Endothelial cell of umbilical vein (primary cell): ENCODE results near the gene SLC25A5. TPM values are rescaled to one million over a fixed set of nuclear protein-coding genes. Genes with fewer than 3 reads are reported as not detected.

Source experiments
- BruUV-seq: library from RNA; stranded (reverse); fragments of 400-500 nt; replicated peaks from 2 replicates; lab custom pipeline; 2021; lab: Mats Ljungman, UMichigan
- CTCF ChIA-PET: fragments of 300-600, 350-600 bp; sonication (Branson Sonifier 250); formaldehyde crosslinking; loops from one replicate; lab custom pipeline; 2021; ENCODE audit warnings: antibody characterized with exemption, inconsistent platforms; lab: Charles Lee
- POLR2A ChIA-PET: fragments of 300-600, 350-600 bp; sonication (Branson Sonifier 250); formaldehyde crosslinking; loops from one replicate; lab custom pipeline; 2021; ENCODE audit warnings: antibody characterized with exemption, inconsistent platforms; lab: Charles Lee
- DNase-seq: peaks from one replicate; pipeline ENCODE4 v3.0.0-alpha.2; 2011; ENCODE audit warnings: low read depth, low spot score
- FAIRE-seq: peaks from 2 replicates; lab custom pipeline; 2011; peaks lifted over from hg19 to GRCh38; lab: Jason Lieb, UNC
- H2AFZ ChIP-seq: 2 replicates; pipeline ENCODE4 v1.6.0; 2012; ENCODE audit warnings: low read depth, low read length, control low read depth, inconsistent platforms
- H3K27ac ChIP-seq: 2 replicates; pipeline ENCODE4 v1.5.1; 2011; ENCODE audit warnings: low read depth, mild to moderate bottlenecking, control low read depth, low read length, moderate library complexity; ENCODE audit not compliant: insufficient read depth
- H3K27me3 ChIP-seq, 2 experiments: 2 replicates each; pipeline versions ENCODE4 v1.6.0 to v1.6.1; 2011; ENCODE audit warnings: low read length in 2 of 2, mixed read lengths in 1 of 2; ENCODE audit not compliant: control insufficient read depth in 2 of 2, insufficient read depth in 2 of 2
- H3K36me3 ChIP-seq, 2 experiments: 2 replicates in 1 of 2; 3 replicates in 1 of 2; pipeline ENCODE4 v1.5.1; 2011; ENCODE audit warnings: low read length in 2 of 2, mild to moderate bottlenecking in 1 of 2, moderate library complexity in 1 of 2; ENCODE audit not compliant: control insufficient read depth in 2 of 2, insufficient read depth in 2 of 2; ENCODE audit errors: extremely low read depth in 1 of 2
- H3K4me1 ChIP-seq: 3 replicates; pipeline ENCODE4 v1.5.1; 2011; ENCODE audit warnings: mild to moderate bottlenecking, low read length; ENCODE audit not compliant: control insufficient read depth, insufficient read depth; ENCODE audit errors: extremely low read depth
- H3K4me2 ChIP-seq: 2 replicates; pipeline ENCODE4 v1.6.1; 2011; ENCODE audit warnings: low read length, control low read depth, mixed read lengths; ENCODE audit not compliant: insufficient read depth
- H3K4me3 ChIP-seq, 3 experiments: fragments of 200-600 bp in 1 of 3; sonication (generic), shearing (Covaris generic) in 1 of 3; replicated peaks in 1 of 3; 2 replicates each; pipeline ENCODE4 v1.5.1; 2011 to 2016; ENCODE audit warnings: control low read depth in 3 of 3, low read length in 3 of 3, mild to moderate bottlenecking in 2 of 3, inconsistent platforms in 1 of 3, low read depth in 1 of 3, moderate library complexity in 1 of 3; ENCODE audit not compliant: insufficient read depth in 1 of 3
- H3K79me2 ChIP-seq: 2 replicates; pipeline ENCODE4 v1.6.0; 2012; ENCODE audit warnings: low read length, inconsistent platforms; ENCODE audit not compliant: control insufficient read depth, insufficient read depth
- H3K9ac ChIP-seq: replicated peaks from 2 replicates; pipeline ENCODE3; 2011; ENCODE audit warnings: low read length, control low read depth; ENCODE audit not compliant: insufficient read depth; ENCODE audit errors: extremely low read depth
- H3K9me1 ChIP-seq: replicated peaks from 3 replicates; pipeline ENCODE4 v1.6.0; 2011; ENCODE audit warnings: mild to moderate bottlenecking, low read length; ENCODE audit not compliant: control insufficient read depth, insufficient read depth; ENCODE audit errors: extremely low read depth
- H3K9me3 ChIP-seq: replicated peaks from 2 replicates; pipeline ENCODE4 v1.5.1; 2012; ENCODE audit warnings: low read length, inconsistent platforms; ENCODE audit not compliant: control insufficient read depth, insufficient read depth
- H4K20me1 ChIP-seq: replicated peaks from 2 replicates; pipeline ENCODE3; 2011; ENCODE audit warnings: mild to moderate bottlenecking, low read length; ENCODE audit not compliant: control insufficient read depth, insufficient read depth; ENCODE audit errors: extremely low read depth
- EZH2 ChIP-seq: IDR thresholded peaks from 2 replicates; pipeline ENCODE4 v1.6.1; 2012; ENCODE audit warnings: borderline replicate concordance, low read depth, mild to moderate bottlenecking, moderate library complexity, low read length, inconsistent platforms; ENCODE audit not compliant: severe bottlenecking
- FOS ChIP-seq: IDR thresholded peaks from 2 replicates; pipeline ENCODE4 v1.6.1; 2011; ENCODE audit warnings: mild to moderate bottlenecking, low read length, moderate library complexity, borderline replicate concordance; ENCODE audit not compliant: insufficient read depth
- GATA2 ChIP-seq: IDR thresholded peaks from 2 replicates; pipeline ENCODE4 v1.7.0; 2011; ENCODE audit warnings: low read depth, mild to moderate bottlenecking, moderate library complexity, mixed read lengths, low read length; ENCODE audit not compliant: insufficient read length, insufficient read depth
- JUN ChIP-seq: IDR thresholded peaks from 2 replicates; pipeline ENCODE4 v1.6.1; 2011; ENCODE audit warnings: borderline replicate concordance, low read depth; ENCODE audit not compliant: insufficient read length, insufficient read depth
- MYC ChIP-seq: IDR thresholded peaks from one replicate; pipeline ENCODE4 v1.6.1; 2011; ENCODE audit warnings: mild to moderate bottlenecking, low read depth, low read length
- POLR2A ChIP-seq: IDR thresholded peaks from 2 replicates; pipeline ENCODE4 v1.6.1; 2012; ENCODE audit warnings: low read depth, mild to moderate bottlenecking, control low read depth, low read length
- POLR2AphosphoS5 ChIP-seq: IDR thresholded peaks from 2 replicates; pipeline ENCODE4 v1.6.1; 2012; ENCODE audit warnings: low read depth, mild to moderate bottlenecking, control low read depth, low read length, moderate library complexity; ENCODE audit not compliant: insufficient read depth
- dilution Hi-C: fragments of 300-500 bp; cut with MboI; formaldehyde crosslinking; loops from one replicate; pipeline ENCODE4 v1.15.0; 2019; ENCODE audit warnings: low sequenced_read_pairs; ENCODE audit not compliant: extremely low pct_ligation_motif_present
- intact Hi-C: fragments of 100-400 bp; cut with micrococcal nuclease; formaldehyde crosslinking; loops from one replicate; pipeline ENCODE4 v1.10.0; 2022
- polyA plus RNA-seq, 4 experiments: library from polyadenylated mRNA; depleted of rRNA in 3 of 4; stranded (reverse) in 3 of 4; unstranded in 1 of 4; fragments of >200 nt; gene quantifications; 2 replicates each; pipeline versions ENCODE4 v1.2.1 to v1.2.3, GENCODE V29; 2011 to 2012; ENCODE audit warnings: missing spikeins in 1 of 4
- total RNA-seq: library from RNA; stranded (reverse); gene quantifications from 2 replicates; pipeline ENCODE4 v1.2.3, GENCODE V29; 2021
- TF ChIP-seq, protein P1 (sequence below), 2 donors: IDR thresholded peaks; 1 replicate in 1 of 2; 2 replicates in 1 of 2; pipeline ENCODE4 v1.5.1; 2011; ENCODE audit warnings: low read length in 2 of 2, mild to moderate bottlenecking in 2 of 2, moderate library complexity in 2 of 2, control low read depth in 1 of 2, inconsistent platforms in 1 of 2, low read depth in 1 of 2; ENCODE audit not compliant: insufficient read depth in 1 of 2; ENCODE audit errors: extremely low read depth in 1 of 2
- TF ChIP-seq, protein P2 (sequence below): IDR thresholded peaks from 2 replicates; pipeline ENCODE4 v1.6.1; 2011; ENCODE audit not compliant: insufficient read depth, insufficient read length

Gene SLC25A5
- total and polyA plus RNA-seq, 2 donors (not counting 3 experiments of a cell fraction or from before 2014, with no cell fraction given): 379 to 651 TPM

- no peak overlapping the region for H3K9ac ChIP-seq
- no peak for FAIRE-seq
- no peak for TF ChIP-seq JUN
- TF ChIP-seq POLR2AphosphoS5: no peak
- TF ChIP-seq EZH2: no peak
- no peak for TF ChIP-seq POLR2A
- TF ChIP-seq, protein P1, sequence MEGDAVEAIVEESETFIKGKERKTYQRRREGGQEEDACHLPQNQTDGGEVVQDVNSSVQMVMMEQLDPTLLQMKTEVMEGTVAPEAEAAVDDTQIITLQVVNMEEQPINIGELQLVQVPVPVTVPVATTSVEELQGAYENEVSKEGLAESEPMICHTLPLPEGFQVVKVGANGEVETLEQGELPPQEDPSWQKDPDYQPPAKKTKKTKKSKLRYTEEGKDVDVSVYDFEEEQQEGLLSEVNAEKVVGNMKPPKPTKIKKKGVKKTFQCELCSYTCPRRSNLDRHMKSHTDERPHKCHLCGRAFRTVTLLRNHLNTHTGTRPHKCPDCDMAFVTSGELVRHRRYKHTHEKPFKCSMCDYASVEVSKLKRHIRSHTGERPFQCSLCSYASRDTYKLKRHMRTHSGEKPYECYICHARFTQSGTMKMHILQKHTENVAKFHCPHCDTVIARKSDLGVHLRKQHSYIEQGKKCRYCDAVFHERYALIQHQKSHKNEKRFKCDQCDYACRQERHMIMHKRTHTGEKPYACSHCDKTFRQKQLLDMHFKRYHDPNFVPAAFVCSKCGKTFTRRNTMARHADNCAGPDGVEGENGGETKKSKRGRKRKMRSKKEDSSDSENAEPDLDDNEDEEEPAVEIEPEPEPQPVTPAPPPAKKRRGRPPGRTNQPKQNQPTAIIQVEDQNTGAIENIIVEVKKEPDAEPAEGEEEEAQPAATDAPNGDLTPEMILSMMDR (IDR thresholded peaks at IDR 0.05; ENCODE audit: extremely low read depth in 1 of 2, insufficient read depth in 1 of 2, low read depth in 1 of 2, low read length in 2 of 2): no peak
- no peak for TF ChIP-seq FOS
- TF ChIP-seq, protein P2, sequence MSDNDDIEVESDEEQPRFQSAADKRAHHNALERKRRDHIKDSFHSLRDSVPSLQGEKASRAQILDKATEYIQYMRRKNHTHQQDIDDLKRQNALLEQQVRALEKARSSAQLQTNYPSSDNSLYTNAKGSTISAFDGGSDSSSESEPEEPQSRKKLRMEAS: no peak
- no peak for TF ChIP-seq MYC
- TF ChIP-seq GATA2: no peak
- no peak overlapping the region for H3K27ac ChIP-seq
- intact Hi-C loops (no loop called here), dilution Hi-C loops (no loop called here)
- POLR2A ChIA-PET: no interaction called here
- BruUV-seq: no TSS peak
- H4K20me1 ChIP-seq: no peaks in the 10 kb centered on the region
- H3K4me2 ChIP-seq: no peak overlapping the region
- H2AFZ ChIP-seq: no peak overlapping the region
- CTCF ChIA-PET: interaction anchor here (1.1 kb wide), 1 partner anchor 19 kb away, joined by 3 read pairs; no protein-coding TSS in a partner anchor
- peaks cover 14% of the 10 kb centered on the region for H3K4me1 ChIP-seq
- no peaks in the 10 kb centered on the region for H3K36me3 ChIP-seq
- no peak overlapping the region for H3K4me3 ChIP-seq
- no peaks in the 10 kb centered on the region for H3K9me1 ChIP-seq
- no peaks in the 10 kb centered on the region for H3K9me3 ChIP-seq
- H3K79me2 ChIP-seq: no peaks in the 10 kb centered on the region
- peaks cover 0 to 2% of the 10 kb centered on the region in 2 experiments for H3K27me3 ChIP-seq
- no peak for DNase-seq
These were observed 33.4 kb downstream of the SLC25A5 start for GRCh38 chrX:119501511-119502148.
